Endothelial cell of umbilical vein (primary cell): ENCODE data around the gene TGDS. TPM values are rescaled to one million over a fixed set of nuclear protein-coding genes. Genes with fewer than 3 reads are reported as not detected.

ENCODE experiments used
- BruUV-seq: library from RNA; stranded (reverse); fragments of 400-500 nt; replicated peaks from 2 replicates; lab custom pipeline; 2021; lab: Mats Ljungman, UMichigan
- CTCF ChIA-PET: fragments of 300-600, 350-600 bp; sonication (Branson Sonifier 250); formaldehyde crosslinking; loops from one replicate; lab custom pipeline; 2021; ENCODE audit warnings: antibody characterized with exemption, inconsistent platforms; lab: Charles Lee
- POLR2A ChIA-PET: fragments of 300-600, 350-600 bp; sonication (Branson Sonifier 250); formaldehyde crosslinking; loops from one replicate; lab custom pipeline; 2021; ENCODE audit warnings: antibody characterized with exemption, inconsistent platforms; lab: Charles Lee
- DNase-seq: peaks from one replicate; pipeline ENCODE4 v3.0.0-alpha.2; 2011; ENCODE audit warnings: low read depth, low spot score
- FAIRE-seq: peaks from 2 replicates; lab custom pipeline; 2011; peaks lifted over from hg19 to GRCh38; lab: Jason Lieb, UNC
- H2AFZ ChIP-seq: 2 replicates; pipeline ENCODE4 v1.6.0; 2012; ENCODE audit warnings: low read depth, low read length, control low read depth, inconsistent platforms
- H3K27ac ChIP-seq: 2 replicates; pipeline ENCODE4 v1.5.1; 2011; ENCODE audit warnings: low read depth, mild to moderate bottlenecking, control low read depth, low read length, moderate library complexity; ENCODE audit not compliant: insufficient read depth
- H3K27me3 ChIP-seq, 2 experiments: 2 replicates each; pipeline versions ENCODE4 v1.6.0 to v1.6.1; 2011; ENCODE audit warnings: low read length in 2 of 2, mixed read lengths in 1 of 2; ENCODE audit not compliant: control insufficient read depth in 2 of 2, insufficient read depth in 2 of 2
- H3K36me3 ChIP-seq, 2 experiments: 2 replicates in 1 of 2; 3 replicates in 1 of 2; pipeline ENCODE4 v1.5.1; 2011; ENCODE audit warnings: low read length in 2 of 2, mild to moderate bottlenecking in 1 of 2, moderate library complexity in 1 of 2; ENCODE audit not compliant: control insufficient read depth in 2 of 2, insufficient read depth in 2 of 2; ENCODE audit errors: extremely low read depth in 1 of 2
- H3K4me1 ChIP-seq: 3 replicates; pipeline ENCODE4 v1.5.1; 2011; ENCODE audit warnings: mild to moderate bottlenecking, low read length; ENCODE audit not compliant: control insufficient read depth, insufficient read depth; ENCODE audit errors: extremely low read depth
- H3K4me2 ChIP-seq: 2 replicates; pipeline ENCODE4 v1.6.1; 2011; ENCODE audit warnings: low read length, control low read depth, mixed read lengths; ENCODE audit not compliant: insufficient read depth
- H3K4me3 ChIP-seq, 3 experiments: fragments of 200-600 bp in 1 of 3; sonication (generic), shearing (Covaris generic) in 1 of 3; replicated peaks in 1 of 3; 2 replicates each; pipeline ENCODE4 v1.5.1; 2011 to 2016; ENCODE audit warnings: control low read depth in 3 of 3, low read length in 3 of 3, mild to moderate bottlenecking in 2 of 3, inconsistent platforms in 1 of 3, low read depth in 1 of 3, moderate library complexity in 1 of 3; ENCODE audit not compliant: insufficient read depth in 1 of 3
- H3K79me2 ChIP-seq: 2 replicates; pipeline ENCODE4 v1.6.0; 2012; ENCODE audit warnings: low read length, inconsistent platforms; ENCODE audit not compliant: control insufficient read depth, insufficient read depth
- H3K9ac ChIP-seq: replicated peaks from 2 replicates; pipeline ENCODE3; 2011; ENCODE audit warnings: low read length, control low read depth; ENCODE audit not compliant: insufficient read depth; ENCODE audit errors: extremely low read depth
- H3K9me1 ChIP-seq: replicated peaks from 3 replicates; pipeline ENCODE4 v1.6.0; 2011; ENCODE audit warnings: mild to moderate bottlenecking, low read length; ENCODE audit not compliant: control insufficient read depth, insufficient read depth; ENCODE audit errors: extremely low read depth
- H3K9me3 ChIP-seq: replicated peaks from 2 replicates; pipeline ENCODE4 v1.5.1; 2012; ENCODE audit warnings: low read length, inconsistent platforms; ENCODE audit not compliant: control insufficient read depth, insufficient read depth
- H4K20me1 ChIP-seq: replicated peaks from 2 replicates; pipeline ENCODE3; 2011; ENCODE audit warnings: mild to moderate bottlenecking, low read length; ENCODE audit not compliant: control insufficient read depth, insufficient read depth; ENCODE audit errors: extremely low read depth
- EZH2 ChIP-seq: IDR thresholded peaks from 2 replicates; pipeline ENCODE4 v1.6.1; 2012; ENCODE audit warnings: borderline replicate concordance, low read depth, mild to moderate bottlenecking, moderate library complexity, low read length, inconsistent platforms; ENCODE audit not compliant: severe bottlenecking
- GATA2 ChIP-seq: IDR thresholded peaks from 2 replicates; pipeline ENCODE4 v1.7.0; 2011; ENCODE audit warnings: low read depth, mild to moderate bottlenecking, moderate library complexity, mixed read lengths, low read length; ENCODE audit not compliant: insufficient read length, insufficient read depth
- JUN ChIP-seq: IDR thresholded peaks from 2 replicates; pipeline ENCODE4 v1.6.1; 2011; ENCODE audit warnings: borderline replicate concordance, low read depth; ENCODE audit not compliant: insufficient read length, insufficient read depth
- MYC ChIP-seq: IDR thresholded peaks from one replicate; pipeline ENCODE4 v1.6.1; 2011; ENCODE audit warnings: mild to moderate bottlenecking, low read depth, low read length
- POLR2A ChIP-seq: IDR thresholded peaks from 2 replicates; pipeline ENCODE4 v1.6.1; 2012; ENCODE audit warnings: low read depth, mild to moderate bottlenecking, control low read depth, low read length
- POLR2AphosphoS5 ChIP-seq: IDR thresholded peaks from 2 replicates; pipeline ENCODE4 v1.6.1; 2012; ENCODE audit warnings: low read depth, mild to moderate bottlenecking, control low read depth, low read length, moderate library complexity; ENCODE audit not compliant: insufficient read depth
- dilution Hi-C: fragments of 300-500 bp; cut with MboI; formaldehyde crosslinking; loops from one replicate; pipeline ENCODE4 v1.15.0; 2019; ENCODE audit warnings: low sequenced_read_pairs; ENCODE audit not compliant: extremely low pct_ligation_motif_present
- intact Hi-C: fragments of 100-400 bp; cut with micrococcal nuclease; formaldehyde crosslinking; loops from one replicate; pipeline ENCODE4 v1.10.0; 2022
- polyA plus RNA-seq, 4 experiments: library from polyadenylated mRNA; depleted of rRNA in 3 of 4; stranded (reverse) in 3 of 4; unstranded in 1 of 4; fragments of >200 nt; gene quantifications; 2 replicates each; pipeline versions ENCODE4 v1.2.1 to v1.2.3, GENCODE V29; 2011 to 2012; ENCODE audit warnings: missing spikeins in 1 of 4
- total RNA-seq: library from RNA; stranded (reverse); gene quantifications from 2 replicates; pipeline ENCODE4 v1.2.3, GENCODE V29; 2021
- TF ChIP-seq, protein P1 (sequence below): IDR thresholded peaks from 2 replicates; pipeline ENCODE4 v1.6.1; 2011; ENCODE audit not compliant: insufficient read depth, insufficient read length

TGDS gene
- total and polyA plus RNA-seq, 2 donors (not counting 3 experiments of a cell fraction or from before 2014, with no cell fraction given): 7.3 to 9.3 TPM

DNA sequence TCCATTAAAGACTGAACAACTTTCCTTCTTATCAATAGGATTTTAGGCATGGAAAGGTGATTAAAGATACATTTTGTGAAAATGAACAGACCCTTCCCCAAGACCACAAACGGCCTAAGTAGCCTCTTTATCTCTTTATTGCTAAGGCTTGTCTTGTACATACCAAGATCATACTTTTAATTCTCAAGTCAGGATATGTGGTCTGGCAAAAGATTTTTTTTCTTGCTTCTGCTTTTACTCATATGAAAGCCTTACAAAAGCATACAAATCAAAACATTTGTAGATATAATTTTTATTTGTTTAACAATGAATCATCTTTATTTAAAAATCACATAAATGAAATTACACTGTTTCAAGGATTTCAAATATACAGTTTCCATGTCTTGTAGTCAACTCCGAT lies 35.8 kb downstream of the TGDS start:
- no peaks in the 10 kb centered on the region for H4K20me1 ChIP-seq
- no peaks in the 10 kb centered on the region for H3K4me1 ChIP-seq
- H3K27ac ChIP-seq: no peak overlapping the region
- no peaks in the 10 kb centered on the region for H3K9me1 ChIP-seq
- H3K79me2 ChIP-seq: no peaks in the 10 kb centered on the region
- no peak overlapping the region for H3K4me3 ChIP-seq
- H3K36me3 ChIP-seq: peaks cover 0 to 4% of the 10 kb centered on the region in 2 experiments
- FAIRE-seq: no peak
- H3K9me3 ChIP-seq: no peaks in the 10 kb centered on the region
- intact Hi-C loops (no loop called here), dilution Hi-C loops (no loop called here)
- BruUV-seq: no TSS peak
- POLR2A ChIA-PET: no interaction called here
- TF ChIP-seq JUN (no peak), GATA2 (no peak), MYC (no peak), POLR2AphosphoS5 (no peak), POLR2A (no peak), EZH2 (no peak)
- TF ChIP-seq, protein P1, sequence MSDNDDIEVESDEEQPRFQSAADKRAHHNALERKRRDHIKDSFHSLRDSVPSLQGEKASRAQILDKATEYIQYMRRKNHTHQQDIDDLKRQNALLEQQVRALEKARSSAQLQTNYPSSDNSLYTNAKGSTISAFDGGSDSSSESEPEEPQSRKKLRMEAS: no peak
- H2AFZ ChIP-seq: no peak overlapping the region
- H3K4me2 ChIP-seq: no peak overlapping the region
- no peak overlapping the region for H3K9ac ChIP-seq
- no peak for DNase-seq
- CTCF ChIA-PET: interaction anchor here (1.3 kb wide), 1 partner anchor 10 kb away, joined by 10 read pairs; no protein-coding TSS in a partner anchor
- H3K27me3 ChIP-seq: no peaks in the 10 kb centered on the region

DNA sequence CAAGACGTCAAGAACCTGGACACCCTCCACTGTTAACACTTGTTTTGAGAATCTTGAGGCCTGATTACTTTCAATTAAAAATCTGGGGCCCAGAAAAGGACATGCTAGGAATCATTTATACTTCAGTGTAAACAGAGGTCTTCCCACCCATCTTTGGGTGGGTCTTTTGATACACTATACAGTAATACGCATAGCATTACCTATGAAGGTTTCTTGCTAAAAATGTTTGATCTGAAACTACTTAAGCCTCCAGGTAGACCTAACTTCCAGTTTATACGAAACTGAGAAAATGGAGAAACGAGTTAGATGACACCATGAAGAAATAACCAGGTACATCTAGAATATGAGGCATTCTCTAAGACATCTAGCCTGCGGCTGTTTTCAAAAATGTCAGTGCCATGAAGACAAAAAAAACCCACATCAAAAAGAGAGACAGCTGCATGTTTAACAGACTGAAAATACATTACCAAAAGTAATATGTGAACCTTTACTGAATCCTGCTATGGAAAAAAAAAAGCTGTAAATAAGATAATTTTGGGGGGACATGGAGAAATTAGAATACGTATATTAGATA lies 36.6 kb downstream of the TGDS start:
- Histone ChIP-seq H2AFZ (no peak overlapping the region), H3K36me3 (peaks cover 0 to 4% of the 10 kb centered on the region in 2 experiments), H3K27me3 (no peaks in the 10 kb centered on the region), H3K9me3 (no peaks in the 10 kb centered on the region), H3K4me1 (no peaks in the 10 kb centered on the region), H3K9ac (no peak overlapping the region), H3K27ac (no peak overlapping the region), H3K4me3 (no peak overlapping the region), H4K20me1 (no peaks in the 10 kb centered on the region), H3K9me1 (no peaks in the 10 kb centered on the region), H3K79me2 (no peaks in the 10 kb centered on the region), H3K4me2 (no peak overlapping the region)
- DNase-seq (no peak), FAIRE-seq (no peak)
- dilution Hi-C loops (no loop called here), intact Hi-C loops (no loop called here)
- POLR2A ChIA-PET: no interaction called here
- TF ChIP-seq, protein P1: no peak
- TF ChIP-seq MYC (no peak), POLR2A (no peak)
- CTCF ChIA-PET: no interaction called here
- BruUV-seq: no TSS peak
